Vagina (tissue), 2 donors: ENCODE data around the gene CAMSAP1.

ENCODE experiments used
- POLR2A ChIP-seq, 2 donors: fragments of 450-650 bp; IDR thresholded peaks; one replicate each; pipeline ENCODE4 v1.6.1; 2017; ENCODE audit warnings: antibody characterized with exemption in 2 of 2, mild to moderate bottlenecking in 2 of 2, moderate library complexity in 2 of 2
- TF ChIP-seq, protein P1 (sequence below), 3 experiments: fragments of 450-650 bp in 2 of 3; fragments of 200-600 bp in 1 of 3; sonication (generic) in 1 of 3; IDR thresholded peaks; one replicate each; pipeline ENCODE4 v1.5.1; 2017 to 2019; ENCODE audit warnings: antibody characterized with exemption in 3 of 3, mild to moderate bottlenecking in 2 of 3, moderate library complexity in 2 of 3

DNA sequence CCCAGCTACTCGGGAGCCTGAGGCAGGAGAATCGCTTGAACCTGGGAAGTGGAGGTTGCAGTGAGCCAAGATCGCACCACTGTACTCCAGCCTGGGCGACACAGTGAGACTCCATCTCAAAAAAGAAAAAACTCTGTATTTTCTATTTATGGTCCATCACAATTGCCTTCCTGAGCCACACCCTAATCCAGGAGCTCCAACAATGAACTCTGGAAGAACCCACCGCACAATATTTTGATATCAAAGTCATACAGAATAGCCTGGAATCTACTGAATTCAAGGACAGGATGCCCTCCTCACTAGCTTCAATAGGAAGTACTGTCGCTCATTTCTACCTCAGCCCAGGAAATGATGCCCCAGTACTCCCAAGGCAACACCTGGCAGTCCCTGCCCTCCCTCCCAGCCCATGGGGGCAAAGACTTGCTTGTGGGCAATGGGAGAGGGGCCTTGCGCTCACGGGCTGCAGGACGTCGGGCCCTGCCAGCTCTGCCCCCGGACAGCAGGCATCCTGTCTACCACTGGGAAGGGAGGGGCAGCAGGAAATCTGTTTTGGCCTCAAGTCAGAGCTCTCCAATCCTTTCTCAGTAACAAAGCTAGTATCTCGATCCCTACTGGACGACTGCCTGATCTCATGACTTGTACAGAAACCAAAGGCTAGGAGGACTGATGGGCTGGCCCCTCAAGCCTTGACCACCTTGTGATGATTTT lies 34.1 kb upstream of the CAMSAP1 start:
- TF ChIP-seq, protein P1, sequence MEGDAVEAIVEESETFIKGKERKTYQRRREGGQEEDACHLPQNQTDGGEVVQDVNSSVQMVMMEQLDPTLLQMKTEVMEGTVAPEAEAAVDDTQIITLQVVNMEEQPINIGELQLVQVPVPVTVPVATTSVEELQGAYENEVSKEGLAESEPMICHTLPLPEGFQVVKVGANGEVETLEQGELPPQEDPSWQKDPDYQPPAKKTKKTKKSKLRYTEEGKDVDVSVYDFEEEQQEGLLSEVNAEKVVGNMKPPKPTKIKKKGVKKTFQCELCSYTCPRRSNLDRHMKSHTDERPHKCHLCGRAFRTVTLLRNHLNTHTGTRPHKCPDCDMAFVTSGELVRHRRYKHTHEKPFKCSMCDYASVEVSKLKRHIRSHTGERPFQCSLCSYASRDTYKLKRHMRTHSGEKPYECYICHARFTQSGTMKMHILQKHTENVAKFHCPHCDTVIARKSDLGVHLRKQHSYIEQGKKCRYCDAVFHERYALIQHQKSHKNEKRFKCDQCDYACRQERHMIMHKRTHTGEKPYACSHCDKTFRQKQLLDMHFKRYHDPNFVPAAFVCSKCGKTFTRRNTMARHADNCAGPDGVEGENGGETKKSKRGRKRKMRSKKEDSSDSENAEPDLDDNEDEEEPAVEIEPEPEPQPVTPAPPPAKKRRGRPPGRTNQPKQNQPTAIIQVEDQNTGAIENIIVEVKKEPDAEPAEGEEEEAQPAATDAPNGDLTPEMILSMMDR (IDR thresholded peaks at IDR 0.05), result no peak
- no peak for TF ChIP-seq POLR2A (IDR thresholded peaks at IDR 0.05)
